Measurements from ENCODE around the gene NCAPG.

- TF ChIP-seq POLR2A (IDR thresholded peaks at IDR 0.05), result no peak
- TF ChIP-seq, protein P1, sequence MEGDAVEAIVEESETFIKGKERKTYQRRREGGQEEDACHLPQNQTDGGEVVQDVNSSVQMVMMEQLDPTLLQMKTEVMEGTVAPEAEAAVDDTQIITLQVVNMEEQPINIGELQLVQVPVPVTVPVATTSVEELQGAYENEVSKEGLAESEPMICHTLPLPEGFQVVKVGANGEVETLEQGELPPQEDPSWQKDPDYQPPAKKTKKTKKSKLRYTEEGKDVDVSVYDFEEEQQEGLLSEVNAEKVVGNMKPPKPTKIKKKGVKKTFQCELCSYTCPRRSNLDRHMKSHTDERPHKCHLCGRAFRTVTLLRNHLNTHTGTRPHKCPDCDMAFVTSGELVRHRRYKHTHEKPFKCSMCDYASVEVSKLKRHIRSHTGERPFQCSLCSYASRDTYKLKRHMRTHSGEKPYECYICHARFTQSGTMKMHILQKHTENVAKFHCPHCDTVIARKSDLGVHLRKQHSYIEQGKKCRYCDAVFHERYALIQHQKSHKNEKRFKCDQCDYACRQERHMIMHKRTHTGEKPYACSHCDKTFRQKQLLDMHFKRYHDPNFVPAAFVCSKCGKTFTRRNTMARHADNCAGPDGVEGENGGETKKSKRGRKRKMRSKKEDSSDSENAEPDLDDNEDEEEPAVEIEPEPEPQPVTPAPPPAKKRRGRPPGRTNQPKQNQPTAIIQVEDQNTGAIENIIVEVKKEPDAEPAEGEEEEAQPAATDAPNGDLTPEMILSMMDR (IDR thresholded peaks at IDR 0.05), result no peak
Observed at GRCh38 chr4:17811078-17811603, 362 bp downstream of the NCAPG start.

Measured in testis (tissue), 2 donors.